Fibroblast of lung (primary cell): ENCODE results near the gene MDM1. TPM values are rescaled to one million over a fixed set of nuclear protein-coding genes. Genes with fewer than 3 reads are reported as not detected.

Source experiments
- DNase-seq, 2 donors: peaks; one replicate each; pipeline versions ENCODE4 v3.0.0 to v3.0.0-alpha.2; 2010; ENCODE audit warnings: low read depth in 2 of 2
- H2AFZ ChIP-seq: 2 replicates; pipeline ENCODE4 v1.5.1; 2012; ENCODE audit warnings: low read length, control low read depth, inconsistent platforms
- H3K27ac ChIP-seq: 2 replicates; pipeline ENCODE4 v1.5.1; 2011; ENCODE audit warnings: low read length, control low read depth; ENCODE audit not compliant: insufficient read depth
- H3K27me3 ChIP-seq: 2 replicates; pipeline ENCODE4 v1.5.1; 2011; ENCODE audit warnings: mild to moderate bottlenecking, low read length; ENCODE audit not compliant: control insufficient read depth, insufficient read depth
- H3K36me3 ChIP-seq: 2 replicates; pipeline ENCODE4 v1.5.1; 2011; ENCODE audit warnings: low read length; ENCODE audit not compliant: control insufficient read depth, insufficient read depth
- H3K4me1 ChIP-seq: 2 replicates; pipeline ENCODE4 v1.5.1; 2011; ENCODE audit warnings: low read length; ENCODE audit not compliant: control insufficient read depth, insufficient read depth; ENCODE audit errors: extremely low read depth
- H3K4me2 ChIP-seq: 2 replicates; pipeline ENCODE4 v1.5.1; 2011; ENCODE audit warnings: low read length, control low read depth; ENCODE audit not compliant: insufficient read depth; ENCODE audit errors: extremely low read depth
- H3K4me3 ChIP-seq, 4 experiments: fragments of 200-600 bp in 1 of 4; sonication (generic) in 1 of 4; replicated peaks in 1 of 4; 2 replicates each; pipeline ENCODE4 v1.5.1; 2011 to 2016; ENCODE audit warnings: low read length in 4 of 4, low read depth in 3 of 4, mild to moderate bottlenecking in 3 of 4, control low read depth in 2 of 4, inconsistent platforms in 1 of 4, mixed read lengths in 1 of 4; ENCODE audit not compliant: insufficient read depth in 1 of 4; ENCODE audit errors: control extremely low read depth in 1 of 4
- H3K79me2 ChIP-seq: 2 replicates; pipeline ENCODE4 v1.5.1; 2012; ENCODE audit warnings: mild to moderate bottlenecking, low read length, inconsistent platforms; ENCODE audit not compliant: control insufficient read depth, insufficient read depth
- H3K9ac ChIP-seq: 2 replicates; pipeline ENCODE4 v1.5.1; 2011; ENCODE audit warnings: mild to moderate bottlenecking, low read length, control low read depth; ENCODE audit not compliant: insufficient read depth
- H3K9me3 ChIP-seq: 2 replicates; pipeline ENCODE4 v1.5.1; 2012; ENCODE audit warnings: low read depth, low read length; ENCODE audit not compliant: control insufficient read depth, insufficient read depth
- H4K20me1 ChIP-seq: 2 replicates; pipeline ENCODE4 v1.5.1; 2011; ENCODE audit warnings: low read length; ENCODE audit not compliant: control insufficient read depth, insufficient read depth; ENCODE audit errors: extremely low read depth
- CTCF ChIP-seq, 2 donors: IDR thresholded peaks in 1 of 2; conservative IDR thresholded peaks in 1 of 2; 1 replicate in 1 of 2; 2 replicates in 1 of 2; pipeline ENCODE4 v1.5.1; 2011 to 2012; ENCODE audit warnings: low read length in 2 of 2, control low read depth in 1 of 2, inconsistent platforms in 1 of 2, low read depth in 1 of 2, mild to moderate bottlenecking in 1 of 2
- EZH2 ChIP-seq: IDR thresholded peaks from 2 replicates; pipeline ENCODE4 v1.5.1; 2012; ENCODE audit warnings: low read length, control low read depth, mild to moderate bottlenecking; ENCODE audit errors: missing control alignments
- polyA plus RNA-seq, 2 donors: library from polyadenylated mRNA; depleted of rRNA in 1 of 2; stranded (reverse) in 1 of 2; unstranded in 1 of 2; fragments of >200 nt; gene quantifications; 2 replicates each; pipeline ENCODE4 v1.2.1, GENCODE V29; 2011 to 2012; ENCODE audit warnings: missing spikeins in 1 of 2
- total RNA-seq: library from RNA; depleted of rRNA; stranded (reverse); fragments of >200 nt; gene quantifications from 2 replicates; pipeline ENCODE4 v1.2.1, GENCODE V29; 2014

Gene MDM1
- total and polyA plus RNA-seq, 2 donors (not counting 1 experiment from before 2014, with no cell fraction given) = 7.4 to 12.4 TPM

GRCh38 chr12:68276402-68276930 lies 55.7 kb downstream of the MDM1 start:
- no peak overlapping the region for H3K4me2 ChIP-seq
- H3K36me3 ChIP-seq = no peaks in the 10 kb centered on the region
- no peaks in the 10 kb centered on the region for H4K20me1 ChIP-seq
- H3K27me3 ChIP-seq = no peaks in the 10 kb centered on the region
- no peaks in the 10 kb centered on the region for H3K79me2 ChIP-seq
- H3K4me1 ChIP-seq = peaks cover 2% of the 10 kb centered on the region
- H3K9ac ChIP-seq = no peak overlapping the region
- peak in 1 of 2 donors; percentile 48 for DNase-seq
- H2AFZ ChIP-seq = no peak overlapping the region
- no peak overlapping the region for H3K4me3 ChIP-seq
- H3K9me3 ChIP-seq = no peaks in the 10 kb centered on the region
- TF ChIP-seq CTCF (conservative IDR thresholded peaks at IDR 0.05 in 1 of 2, IDR thresholded peaks at IDR 0.05 in 1 of 2; ENCODE audit: low read depth in 1 of 2, low read length in 2 of 2) (no peak), EZH2 (no peak)
- no peak overlapping the region for H3K27ac ChIP-seq

- no peaks in the 10 kb centered on the region for H3K27me3 ChIP-seq
- TF ChIP-seq CTCF (conservative IDR thresholded peaks at IDR 0.05 in 1 of 2, IDR thresholded peaks at IDR 0.05 in 1 of 2; ENCODE audit: low read depth in 1 of 2, low read length in 2 of 2) = no peak
- TF ChIP-seq EZH2 = no peak
- H3K9ac ChIP-seq = no peak overlapping the region
- H3K36me3 ChIP-seq = no peaks in the 10 kb centered on the region
- no peak overlapping the region for H3K27ac ChIP-seq
- no peaks in the 10 kb centered on the region for H4K20me1 ChIP-seq
- H2AFZ ChIP-seq = no peak overlapping the region
- no peak overlapping the region for H3K4me2 ChIP-seq
- no peak overlapping the region for H3K4me3 ChIP-seq
- H3K9me3 ChIP-seq = no peaks in the 10 kb centered on the region
- peaks cover 14% of the 10 kb centered on the region for H3K4me1 ChIP-seq
- no peak for DNase-seq
- H3K79me2 ChIP-seq = no peaks in the 10 kb centered on the region
These were observed 59.4 kb downstream of the MDM1 start for GRCh38 chr12:68272732-68273131.

- DNase-seq = peak; percentile 73 to 98
- Histone ChIP-seq H3K9me3 (no peaks in the 10 kb centered on the region), H3K36me3 (no peaks in the 10 kb centered on the region), H3K27ac (peak overlapping the region; percentile 19), H3K9ac (no peak overlapping the region), H3K4me3 (no peak overlapping the region), H2AFZ (no peak overlapping the region), H4K20me1 (no peaks in the 10 kb centered on the region), H3K4me2 (no peak overlapping the region), H3K79me2 (no peaks in the 10 kb centered on the region), H3K27me3 (no peaks in the 10 kb centered on the region), H3K4me1 (peaks cover 16% of the 10 kb centered on the region)
- TF ChIP-seq EZH2 (no peak), CTCF (conservative IDR thresholded peaks at IDR 0.05 in 1 of 2, IDR thresholded peaks at IDR 0.05 in 1 of 2; ENCODE audit: low read depth in 1 of 2, low read length in 2 of 2) (no peak)
These were observed 60.8 kb downstream of the MDM1 start for GRCh38 chr12:68271346-68271745.
